GM11168 (cell line): Measurements from ENCODE around the gene LRPAP1.
"Not testable (repeated sequence)": the region's sequence is repeated elsewhere in the genome, so short reads cannot be mapped to it uniquely, and the experiment has no call there.

ENCODE experiments used
- in situ Hi-C: fragments of 300-500 bp; cut with MboI; formaldehyde crosslinking; loops from one replicate; pipeline ENCODE4 v1.12.0; 2022; ENCODE audit warnings: low sequenced_read_pairs; ENCODE audit not compliant: unreplicated experiment

Gene LRPAP1, protein sequence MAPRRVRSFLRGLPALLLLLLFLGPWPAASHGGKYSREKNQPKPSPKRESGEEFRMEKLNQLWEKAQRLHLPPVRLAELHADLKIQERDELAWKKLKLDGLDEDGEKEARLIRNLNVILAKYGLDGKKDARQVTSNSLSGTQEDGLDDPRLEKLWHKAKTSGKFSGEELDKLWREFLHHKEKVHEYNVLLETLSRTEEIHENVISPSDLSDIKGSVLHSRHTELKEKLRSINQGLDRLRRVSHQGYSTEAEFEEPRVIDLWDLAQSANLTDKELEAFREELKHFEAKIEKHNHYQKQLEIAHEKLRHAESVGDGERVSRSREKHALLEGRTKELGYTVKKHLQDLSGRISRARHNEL

DNA sequence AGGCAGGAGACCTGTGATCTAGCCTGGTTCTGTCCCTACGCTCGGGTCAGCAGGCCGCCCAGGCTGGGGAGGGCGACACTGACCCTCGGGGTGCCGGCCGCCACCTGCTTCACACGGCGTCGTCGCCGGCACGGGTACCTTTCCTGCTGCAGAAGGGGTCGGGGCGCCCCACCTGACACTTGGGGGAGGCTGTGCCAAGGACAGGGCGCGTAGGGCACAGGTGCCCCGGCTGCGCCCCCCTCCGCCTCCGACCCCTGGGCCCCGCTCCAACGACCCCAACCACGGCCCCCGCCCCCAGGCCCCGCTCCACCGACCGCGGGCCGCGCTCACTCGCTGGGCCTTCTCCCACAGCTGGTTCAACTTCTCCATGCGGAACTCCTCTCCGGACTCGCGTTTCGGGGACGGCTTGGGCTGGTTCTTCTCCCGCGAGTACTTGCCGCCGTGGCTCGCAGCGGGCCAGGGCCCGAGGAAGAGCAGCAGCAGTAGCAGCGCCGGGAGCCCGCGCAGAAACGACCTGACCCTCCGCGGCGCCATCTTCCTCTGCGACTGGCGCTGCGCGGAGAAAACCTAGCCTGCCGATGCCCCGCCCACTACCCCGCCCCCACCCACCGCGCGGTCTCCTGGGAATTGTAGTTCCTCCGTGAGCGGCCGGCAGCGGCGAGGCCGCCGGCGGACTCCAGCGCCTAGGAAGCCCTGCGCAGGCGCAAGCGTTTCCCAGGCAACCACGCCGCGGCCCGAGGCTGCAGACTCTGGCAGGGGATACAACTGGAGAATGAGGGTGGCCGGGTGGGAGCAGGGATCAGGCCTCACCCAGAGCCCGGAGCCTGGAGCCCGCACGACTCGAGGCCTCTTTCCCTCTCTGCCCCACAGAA lies at the start of gene LRPAP1:
TSS of gene LRPAP1 (minus strand) at position 544 of the 872 bp plus-strand sequence. CDS start at position 534, 10 bp downstream.
- in situ Hi-C loops: no loop called here

DNA sequence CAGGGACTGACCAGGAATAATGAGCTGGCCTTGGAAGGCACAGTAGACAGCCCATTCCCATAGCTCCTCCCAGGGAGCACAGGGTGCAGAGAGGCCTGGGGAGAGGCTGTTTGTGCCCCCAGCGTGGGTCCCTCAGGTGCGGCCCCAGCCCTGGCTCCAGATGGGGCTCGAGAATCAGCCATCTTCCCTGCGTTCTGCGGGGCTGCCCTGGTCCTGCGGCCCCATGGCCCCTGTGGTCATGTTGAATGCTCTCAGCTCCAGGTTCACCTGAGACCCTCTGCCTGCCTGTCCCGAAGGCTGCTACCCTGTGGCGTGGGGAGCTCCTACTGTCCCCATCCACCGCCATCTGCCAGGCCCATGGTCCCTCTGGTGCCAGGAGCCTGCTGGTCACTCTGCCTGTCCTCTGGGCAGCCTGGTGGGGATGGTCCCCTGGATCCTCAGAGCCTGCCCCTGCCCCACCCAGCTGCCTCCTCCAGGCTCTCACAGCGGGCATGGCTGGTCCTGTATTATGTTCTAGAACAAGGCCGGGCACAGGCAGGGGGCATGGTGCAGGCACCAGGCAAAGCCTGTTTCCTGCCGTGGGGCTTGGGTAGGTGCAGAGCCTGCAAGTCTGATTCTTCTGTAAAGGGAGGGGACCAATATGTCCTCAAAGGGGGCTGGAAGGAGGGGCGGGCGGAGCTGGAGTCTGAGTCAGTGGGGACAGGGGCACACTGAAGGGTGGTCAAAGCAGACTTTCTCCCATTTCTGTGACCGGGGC lies 49.3 kb upstream of the LRPAP1 start:
- in situ Hi-C loops: not testable (repeated sequence)

DNA sequence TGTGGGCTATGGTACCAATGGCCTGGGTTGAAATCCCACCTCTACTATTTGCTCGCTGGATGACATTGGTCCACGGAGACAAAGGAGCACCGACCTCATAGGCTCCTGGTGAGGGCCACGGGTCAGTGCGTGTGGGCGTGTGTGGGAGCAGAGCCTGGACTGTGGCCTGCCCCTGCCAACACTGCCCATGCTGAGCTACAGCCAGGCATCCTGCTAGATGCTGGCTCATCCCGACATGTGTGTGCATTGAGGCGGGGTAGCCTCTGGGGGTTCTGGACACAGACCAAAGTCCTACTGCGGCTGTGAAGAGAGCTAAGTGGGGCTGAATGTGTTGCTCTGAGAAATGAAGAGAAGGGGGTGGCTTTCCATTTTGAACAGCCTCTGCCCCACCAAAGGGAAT lies 48.6 kb upstream of the LRPAP1 start:
- in situ Hi-C loops: not testable (repeated sequence)

DNA sequence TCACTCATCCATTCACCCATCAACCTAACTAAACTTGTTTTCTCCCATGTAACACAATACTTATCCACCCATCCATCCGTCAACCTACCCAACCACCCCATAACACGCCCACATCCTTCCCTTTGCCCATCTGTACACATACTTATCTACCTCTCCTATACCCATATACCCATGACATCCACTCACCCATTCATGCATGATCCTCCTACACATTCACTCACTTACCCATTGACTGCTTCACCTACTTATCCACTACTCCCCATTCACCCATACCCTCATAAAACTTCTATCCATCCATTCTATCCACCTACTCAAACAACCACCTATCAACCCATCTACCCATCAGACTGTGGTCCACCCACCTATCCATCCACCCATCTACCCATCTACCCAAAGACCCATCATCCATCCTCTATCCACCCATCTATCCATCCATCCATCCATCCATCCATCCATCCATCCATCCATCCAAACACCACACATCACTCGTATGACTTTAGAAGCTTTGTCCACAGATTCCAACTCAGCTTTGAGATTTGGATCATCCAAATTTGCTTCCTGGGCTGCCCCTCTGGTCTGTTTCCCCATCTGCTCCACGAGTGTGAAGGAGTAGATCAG lies 46.4 kb upstream of the LRPAP1 start:
- in situ Hi-C loops: not testable (repeated sequence)

DNA sequence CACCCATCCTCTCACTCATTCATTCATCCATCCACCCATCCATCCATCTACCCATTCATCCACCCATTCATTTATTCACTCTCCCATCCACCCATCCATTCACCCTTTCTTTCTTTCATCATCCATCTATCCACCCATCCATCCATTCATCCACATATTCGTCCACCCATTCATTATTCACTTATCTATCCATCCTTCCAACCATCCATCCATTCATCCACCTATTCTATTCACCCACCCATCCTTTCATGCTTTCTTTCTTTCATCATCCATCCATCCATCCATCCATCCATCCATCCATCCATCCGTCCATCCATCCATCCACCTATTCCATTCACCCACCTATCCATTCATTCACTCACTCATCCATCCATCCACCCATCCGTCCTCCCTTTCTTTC lies 45.8 kb upstream of the LRPAP1 start:
- in situ Hi-C loops: not testable (repeated sequence)

DNA sequence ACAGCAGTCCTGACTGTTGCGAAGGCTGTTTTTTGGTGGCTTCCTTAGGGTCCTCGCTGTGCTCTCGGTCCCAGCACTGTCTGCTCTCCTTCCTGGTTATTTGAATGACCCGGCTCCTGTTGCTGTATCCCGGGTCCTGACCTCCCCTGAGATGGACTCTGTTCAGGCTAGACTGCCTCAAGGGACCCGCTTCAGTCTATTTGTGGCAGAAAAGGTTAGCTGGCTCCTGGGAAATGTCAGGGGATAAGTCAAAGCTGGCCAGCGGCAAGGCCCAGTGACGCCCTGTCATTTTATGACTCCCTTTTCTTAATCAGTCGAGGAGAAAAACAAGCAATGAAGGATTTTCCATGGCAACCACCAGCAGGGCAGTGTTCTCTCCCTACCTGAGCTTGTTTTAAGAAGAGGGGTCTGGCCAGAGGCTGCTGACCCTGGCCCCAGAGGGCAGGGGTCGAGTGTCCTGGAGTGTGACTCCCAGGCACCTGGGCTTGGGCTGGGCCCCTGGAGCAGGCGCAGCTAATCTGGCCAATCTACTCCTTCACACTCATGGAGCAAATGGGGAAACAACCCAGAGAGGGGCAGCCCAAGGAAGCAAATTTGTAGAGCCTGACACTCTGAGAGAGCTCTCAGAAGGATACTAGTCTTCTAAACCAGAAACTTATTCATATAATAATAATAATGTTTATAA lies 45.1 kb upstream of the LRPAP1 start:
- in situ Hi-C loops: not testable (repeated sequence)

DNA sequence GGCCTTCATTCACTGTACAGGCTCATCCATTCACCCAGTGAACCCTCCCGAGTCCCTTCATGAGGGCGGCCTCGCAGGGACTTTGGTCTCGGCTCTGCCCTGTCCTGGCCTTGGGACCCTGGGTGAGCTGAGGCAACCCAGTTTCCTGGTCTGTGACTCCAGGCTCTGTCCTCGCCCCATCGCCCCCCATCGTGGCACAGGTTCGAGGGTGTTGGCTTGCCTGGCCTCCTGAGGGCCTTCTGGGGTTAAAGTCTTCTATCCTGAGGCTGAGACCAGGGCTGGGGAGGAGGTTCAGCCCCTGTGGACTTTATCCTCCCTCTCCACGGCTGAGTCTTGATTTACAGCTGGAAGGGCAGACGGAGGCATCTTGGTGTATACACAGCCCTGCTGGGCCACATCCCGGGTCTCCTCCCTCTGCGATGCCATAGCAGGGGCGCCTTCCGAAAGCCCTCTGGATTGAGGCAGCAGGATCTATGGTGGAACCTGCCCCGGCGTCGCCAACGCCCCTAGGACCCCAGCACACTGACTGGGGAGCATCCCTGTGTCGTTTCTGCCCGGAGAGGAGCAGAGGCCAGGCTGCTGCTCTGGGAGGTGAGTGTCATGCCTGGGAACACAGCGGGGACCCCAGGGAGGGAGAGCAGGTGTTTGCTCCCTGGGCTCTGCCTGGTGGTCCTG lies 44.4 kb upstream of the LRPAP1 start:
- in situ Hi-C loops: not testable (repeated sequence)

DNA sequence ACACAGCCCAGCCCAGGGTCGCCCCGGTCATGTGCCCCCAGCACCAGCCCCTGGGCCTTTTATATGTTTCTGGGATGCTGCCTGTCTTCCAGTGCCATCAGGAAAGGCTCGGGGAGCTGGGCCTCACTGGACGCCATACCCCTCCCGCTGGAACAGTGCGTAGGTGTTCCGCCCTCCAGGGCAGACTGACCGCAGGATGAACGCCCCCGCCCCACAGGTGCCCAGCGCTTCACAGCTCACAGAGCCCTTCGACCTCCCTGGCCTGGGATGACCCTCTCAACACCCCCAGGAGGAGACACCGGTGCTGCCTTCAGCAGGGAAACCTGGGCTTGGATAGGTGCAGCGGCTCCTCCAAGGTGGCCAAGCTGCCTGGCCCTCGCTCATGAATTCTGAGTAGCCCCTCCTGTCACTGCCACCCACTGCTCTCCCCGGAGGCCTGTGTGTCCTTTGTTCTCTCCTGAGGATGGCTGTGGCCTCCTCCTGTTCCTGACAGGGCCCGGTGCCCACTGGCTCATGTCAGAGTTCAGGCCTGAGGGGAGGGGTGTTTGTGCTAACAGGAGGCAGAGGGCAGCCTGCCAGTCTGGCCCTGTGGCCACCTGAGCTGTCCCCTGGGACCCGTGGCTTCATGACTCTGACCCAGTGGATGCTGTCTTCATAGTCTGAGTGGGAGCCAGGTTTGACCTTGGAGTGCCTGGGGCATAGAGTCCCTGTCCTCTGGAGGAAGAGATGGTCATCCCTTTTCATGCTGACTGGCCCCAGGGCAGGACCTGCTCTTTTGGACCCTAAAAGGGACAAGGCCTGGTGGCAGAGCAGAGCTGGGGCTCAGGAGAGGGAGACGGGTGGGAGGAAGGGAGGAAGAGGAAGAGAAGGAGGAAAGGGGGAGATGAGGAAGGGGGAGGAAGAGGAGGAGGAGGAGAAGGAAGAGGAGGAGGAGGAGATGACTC lies 43.5 kb upstream of the LRPAP1 start:
- in situ Hi-C loops: not testable (repeated sequence)

DNA sequence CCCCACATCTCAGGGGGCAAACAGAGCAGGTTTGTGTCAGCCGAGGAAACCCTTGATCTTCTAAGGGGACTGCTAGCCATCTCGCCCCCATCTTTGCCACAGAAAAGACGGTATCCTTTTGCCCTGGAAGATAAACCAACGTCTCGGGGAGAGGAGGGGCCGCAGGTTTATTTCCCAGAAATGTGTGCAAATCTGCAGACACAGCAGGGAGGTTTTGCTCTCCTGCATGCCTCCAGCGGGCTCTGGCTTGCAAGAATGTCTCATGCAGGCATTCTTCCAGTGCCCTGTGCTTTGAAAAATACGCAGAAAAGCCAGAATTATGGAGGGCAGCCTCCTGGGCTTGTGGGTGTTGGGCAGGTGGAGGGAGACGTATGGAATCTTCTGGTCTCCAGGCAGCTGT lies 42.6 kb upstream of the LRPAP1 start:
- in situ Hi-C loops: not testable (repeated sequence)

DNA sequence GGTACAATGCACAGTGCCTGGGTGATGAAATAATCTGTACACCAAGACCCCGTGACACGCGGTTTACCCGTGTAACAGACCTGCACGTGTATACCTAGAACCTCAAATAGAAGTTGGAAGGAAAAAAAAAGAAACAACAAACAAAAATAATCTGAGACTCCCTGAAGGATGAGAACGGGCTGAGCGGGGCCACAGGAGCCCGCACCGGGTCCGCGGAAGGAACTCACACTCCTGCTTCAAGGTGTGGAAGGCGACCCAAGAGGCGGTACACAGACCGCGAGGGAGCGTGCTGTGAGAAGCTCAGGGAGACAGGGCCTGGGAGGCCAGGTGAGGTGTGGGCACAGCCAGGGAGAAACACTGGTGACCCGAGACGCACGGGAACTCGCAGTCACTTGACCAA lies 42.1 kb upstream of the LRPAP1 start:
- in situ Hi-C loops: not testable (repeated sequence)

DNA sequence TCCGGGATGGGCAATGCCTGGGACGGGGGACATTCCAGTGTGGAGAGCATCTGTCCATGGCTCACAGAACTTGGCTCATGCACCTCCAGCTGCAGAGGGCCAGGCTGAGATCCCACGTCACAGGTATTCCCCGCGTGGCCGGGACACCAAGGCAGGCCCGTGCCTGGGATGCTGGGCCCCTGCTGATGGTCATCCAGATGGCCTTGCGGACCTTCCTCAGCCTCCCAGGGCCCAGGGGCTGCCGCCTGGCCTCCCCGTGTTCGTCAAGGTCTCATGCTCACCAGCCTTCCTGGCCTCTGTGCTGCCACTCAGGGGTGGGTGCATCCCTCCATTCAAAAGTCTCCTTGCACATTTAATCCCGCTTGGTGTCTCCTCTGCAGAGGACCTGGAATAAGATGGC lies 40.9 kb upstream of the LRPAP1 start:
- in situ Hi-C loops: no loop called here

DNA sequence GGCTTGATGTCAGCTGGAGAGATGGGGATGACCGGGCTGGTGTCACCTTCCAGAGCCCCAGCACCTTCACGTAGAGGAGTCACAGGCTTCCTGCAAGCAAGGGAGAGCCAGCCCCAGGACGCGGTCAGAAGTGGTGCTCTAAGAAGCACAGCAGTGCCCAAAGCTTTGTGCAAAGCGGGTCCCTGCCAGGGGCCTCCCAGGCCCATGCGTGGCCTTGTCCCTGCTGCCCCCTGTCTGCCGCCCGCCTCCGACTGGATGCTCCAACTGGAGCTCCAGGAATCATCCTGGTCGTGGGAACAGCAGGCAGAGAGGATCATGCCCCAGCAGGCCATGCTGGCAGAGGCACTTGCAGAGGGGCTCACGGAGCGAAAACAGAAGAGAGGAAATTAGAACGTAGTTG lies 40.1 kb upstream of the LRPAP1 start:
- in situ Hi-C loops: no loop called here

DNA sequence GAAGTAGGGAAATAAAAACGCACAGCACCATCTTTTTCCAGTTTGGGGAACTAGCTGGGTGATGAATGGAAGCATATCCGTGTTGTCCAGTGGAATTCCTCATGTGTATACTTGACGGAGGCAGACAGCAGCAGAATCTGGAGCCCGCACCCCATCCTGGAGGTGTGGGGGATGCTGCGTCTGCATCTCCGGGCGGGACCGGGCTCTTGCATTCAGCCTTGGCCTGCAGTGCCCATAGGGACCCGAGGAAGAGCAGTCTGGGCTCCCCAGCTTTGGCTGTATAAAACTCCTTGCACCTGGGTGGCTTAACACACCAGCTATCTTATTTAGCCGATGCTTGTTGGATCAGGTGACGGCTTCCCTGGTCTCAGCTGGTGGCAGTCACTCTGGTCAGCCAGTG lies 39.7 kb upstream of the LRPAP1 start:
- in situ Hi-C loops: no loop called here

DNA sequence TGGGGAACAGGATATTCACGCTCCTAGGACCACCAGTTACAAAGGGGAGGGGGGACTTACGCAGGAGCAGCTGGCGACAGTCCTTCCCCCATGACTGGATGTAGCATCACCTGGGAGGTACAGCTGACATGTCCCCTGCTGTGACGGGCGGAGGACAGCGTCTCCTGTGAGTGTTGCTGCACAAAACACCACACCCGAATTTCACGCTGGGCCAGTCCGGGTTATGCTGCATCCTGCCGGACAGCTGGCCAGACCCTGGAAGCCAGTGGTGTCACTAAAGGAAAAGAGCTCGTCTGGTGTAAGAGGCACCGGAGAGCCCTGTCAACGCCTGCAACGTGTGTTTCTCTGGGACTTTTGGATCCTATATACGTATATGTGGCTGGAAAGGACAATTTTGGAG lies 38.7 kb upstream of the LRPAP1 start:
- in situ Hi-C loops: not testable (repeated sequence)

DNA sequence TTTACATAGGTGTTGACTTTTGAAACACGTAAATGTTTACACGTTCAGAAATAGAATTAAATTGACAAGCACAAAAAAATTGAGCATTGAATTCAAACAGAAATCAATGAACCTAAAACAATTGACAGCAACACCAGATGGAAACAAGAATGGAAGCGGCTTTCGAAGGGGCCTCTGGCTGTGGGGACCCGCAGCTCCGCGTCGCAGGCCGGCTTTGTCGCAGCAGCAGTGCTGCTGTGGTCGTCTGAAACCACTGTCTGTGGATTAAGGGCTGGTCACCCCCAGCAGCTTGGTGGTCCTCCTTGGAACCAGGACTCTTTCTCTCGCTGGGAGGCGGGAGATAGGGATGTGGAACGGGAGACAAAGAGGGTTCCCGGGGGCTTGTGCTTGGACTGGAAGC lies 37.4 kb upstream of the LRPAP1 start:
- in situ Hi-C loops: not testable (repeated sequence)

DNA sequence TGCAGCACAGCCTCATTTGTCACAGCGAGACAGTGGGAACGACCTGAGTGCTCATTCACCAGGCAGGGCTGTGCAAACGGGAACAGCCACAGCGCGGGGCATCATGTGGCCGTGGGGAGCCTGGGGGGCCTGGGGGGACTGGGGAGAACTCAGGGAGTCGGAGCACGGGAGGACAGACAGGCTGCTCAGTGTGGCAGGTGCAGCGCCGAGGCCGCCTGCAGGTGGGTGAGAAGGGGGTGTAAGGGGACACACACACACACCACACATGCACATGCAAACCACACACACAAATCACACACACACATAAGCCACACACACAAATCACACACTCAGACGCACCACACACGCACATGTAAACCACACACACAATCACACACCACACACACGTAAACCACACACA lies 34.5 kb upstream of the LRPAP1 start:
- in situ Hi-C loops: not testable (repeated sequence)

DNA sequence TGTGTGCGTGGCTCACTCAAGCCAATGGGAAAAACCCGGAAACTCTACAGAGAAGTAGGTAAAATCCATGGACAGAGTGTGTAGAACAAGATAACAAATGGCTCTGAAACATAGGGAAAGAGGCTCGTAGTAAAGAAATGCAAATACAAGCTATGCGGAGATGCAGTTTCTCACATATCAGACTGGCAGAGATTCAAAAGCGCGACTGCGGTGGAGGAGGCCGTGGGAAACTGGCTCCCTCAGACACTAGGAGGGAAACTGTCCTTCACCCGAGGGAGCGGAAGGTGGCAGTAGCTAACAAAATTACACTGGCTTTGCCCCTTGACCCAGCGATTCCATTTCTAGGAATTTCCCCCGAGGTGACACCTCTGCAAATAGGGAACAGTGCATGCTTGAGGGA lies 34.1 kb upstream of the LRPAP1 start:
- in situ Hi-C loops: not testable (repeated sequence)

DNA sequence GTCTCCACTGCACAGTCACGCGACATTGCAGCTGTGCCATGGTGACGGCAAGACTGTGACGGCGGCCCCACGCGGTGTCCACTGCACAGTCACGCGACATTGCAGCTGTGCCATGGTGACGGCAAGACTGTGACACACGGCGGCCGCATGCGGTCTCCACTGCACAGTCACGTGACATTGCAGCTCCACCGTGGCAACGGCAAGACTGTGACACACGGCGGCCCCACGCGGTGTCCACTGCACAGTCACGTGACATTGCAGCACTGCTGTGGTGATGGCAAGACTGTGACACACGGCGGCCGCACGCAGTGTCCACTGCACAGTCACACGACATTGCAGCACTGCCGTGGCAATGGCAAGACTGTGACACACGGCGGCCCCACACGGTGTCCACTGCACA lies 32.7 kb upstream of the LRPAP1 start:
- in situ Hi-C loops: not testable (repeated sequence)
